ENCODE results near the gene ABHD12. TPM values are rescaled to one million over a fixed set of nuclear protein-coding genes. Genes with fewer than 3 reads are reported as not detected.

The ABHD12 gene
- total RNA-seq, 1 donor from 2014 or later: 49.4 TPM

DNA sequence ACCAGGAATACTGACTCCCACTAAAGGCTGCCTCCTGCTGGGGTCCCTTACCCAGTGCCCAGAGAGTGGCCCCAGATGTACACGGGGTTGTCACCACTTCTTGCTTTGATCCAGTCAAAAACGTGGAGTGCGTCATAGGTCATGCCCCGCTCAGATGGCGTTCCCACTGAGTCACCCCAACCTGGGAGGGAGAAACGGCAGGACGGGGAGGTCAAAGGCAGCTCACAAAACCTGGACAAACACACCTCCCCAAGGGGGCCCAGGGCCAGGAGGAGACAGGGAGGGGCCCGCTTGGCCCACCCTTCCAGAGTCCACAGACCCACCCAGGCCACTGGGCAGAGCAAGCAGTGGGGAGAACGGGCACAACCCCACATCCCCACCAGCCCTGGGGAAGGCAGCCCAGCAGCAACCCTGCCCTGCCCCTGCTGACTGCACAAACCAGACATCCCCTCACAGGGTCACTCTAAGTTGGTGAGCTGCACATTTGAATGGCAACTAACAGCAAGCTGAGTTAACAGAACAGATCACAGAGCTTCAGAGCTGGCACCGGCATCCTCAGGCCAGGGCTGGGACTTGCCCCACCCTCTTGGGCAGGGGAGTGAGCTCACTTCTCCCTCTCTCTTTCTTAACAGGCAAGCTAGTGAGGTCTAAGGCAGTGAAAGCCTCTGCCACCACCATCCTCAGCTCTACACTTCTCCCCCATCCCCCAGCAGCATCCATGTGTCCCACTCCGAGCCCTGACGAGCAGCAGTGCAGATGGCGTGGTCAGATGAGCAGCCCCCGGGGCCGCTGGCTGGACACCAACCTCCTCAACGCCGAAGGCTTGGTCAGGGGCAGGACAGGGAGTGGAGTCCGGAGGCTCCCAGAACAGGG lies 81.0 kb downstream of the ABHD12 start:
- DNase-seq (ENCODE audit: extremely low read depth, low read depth, low spot score): no peak

- no peak for DNase-seq (ENCODE audit: extremely low read depth, low read depth, low spot score)
These were observed 81.8 kb downstream of the ABHD12 start for GRCh38 chr20:25308671-25309394.

GRCh38 chr20:25308083-25308491 lies 82.5 kb downstream of the ABHD12 start:
- DNase-seq (ENCODE audit: extremely low read depth, low read depth, low spot score): no peak

DNA sequence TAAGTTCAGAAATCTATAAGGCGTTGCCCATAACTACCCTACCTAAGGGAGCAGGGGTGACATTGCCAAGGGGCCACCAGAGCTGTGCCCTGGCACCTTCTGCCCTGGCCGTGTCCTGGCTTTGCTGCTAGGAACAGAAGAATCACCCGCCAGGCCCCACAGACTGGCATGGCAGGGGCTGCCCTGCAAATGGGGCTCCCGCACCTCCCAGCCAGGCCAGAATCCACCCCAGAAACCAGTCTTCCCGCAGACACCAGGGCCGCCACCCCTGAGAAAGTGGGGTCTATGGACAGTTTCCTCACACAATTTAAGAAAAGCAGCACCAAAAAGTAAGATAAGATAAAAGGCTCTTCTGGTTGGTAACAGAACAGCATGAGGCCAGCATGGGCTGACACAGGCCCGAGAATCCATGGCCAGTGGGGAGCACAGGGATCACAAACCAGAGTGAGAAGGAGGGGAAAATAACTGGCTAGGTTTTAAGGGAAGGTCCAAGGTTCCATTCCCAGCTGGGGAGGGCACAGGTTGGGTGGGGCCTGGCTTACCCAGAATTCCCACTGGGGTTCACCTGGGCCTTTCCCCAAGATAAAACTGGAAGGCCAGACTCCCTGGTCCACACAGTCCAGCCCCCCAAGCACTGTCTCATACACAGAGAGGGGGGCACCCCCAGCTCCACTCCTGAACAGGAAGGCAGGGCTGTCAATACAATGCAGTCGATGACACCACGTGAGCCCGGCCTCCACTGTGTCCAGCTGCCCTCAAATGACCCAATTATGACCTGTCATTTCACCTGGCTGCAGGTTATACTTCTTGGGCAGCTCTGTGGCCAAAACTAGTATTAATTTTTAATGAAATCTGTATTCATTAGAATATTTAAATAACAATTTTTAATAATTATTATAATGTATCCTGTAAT lies 83.4 kb downstream of the ABHD12 start:
- DNase-seq (ENCODE audit: extremely low read depth, low read depth, low spot score): no peak

GRCh38 chr20:25304025-25304549 lies 86.5 kb downstream of the ABHD12 start:
- DNase-seq (ENCODE audit: extremely low read depth, low read depth, low spot score): no peak

GRCh38 chr20:25303292-25304024 lies 87.2 kb downstream of the ABHD12 start:
- DNase-seq (ENCODE audit: extremely low read depth, low read depth, low spot score): no peak

- DNase-seq (ENCODE audit: extremely low read depth, low read depth, low spot score): no peak
These were observed 88.0 kb downstream of the ABHD12 start for GRCh38 chr20:25302596-25302995.

DNA sequence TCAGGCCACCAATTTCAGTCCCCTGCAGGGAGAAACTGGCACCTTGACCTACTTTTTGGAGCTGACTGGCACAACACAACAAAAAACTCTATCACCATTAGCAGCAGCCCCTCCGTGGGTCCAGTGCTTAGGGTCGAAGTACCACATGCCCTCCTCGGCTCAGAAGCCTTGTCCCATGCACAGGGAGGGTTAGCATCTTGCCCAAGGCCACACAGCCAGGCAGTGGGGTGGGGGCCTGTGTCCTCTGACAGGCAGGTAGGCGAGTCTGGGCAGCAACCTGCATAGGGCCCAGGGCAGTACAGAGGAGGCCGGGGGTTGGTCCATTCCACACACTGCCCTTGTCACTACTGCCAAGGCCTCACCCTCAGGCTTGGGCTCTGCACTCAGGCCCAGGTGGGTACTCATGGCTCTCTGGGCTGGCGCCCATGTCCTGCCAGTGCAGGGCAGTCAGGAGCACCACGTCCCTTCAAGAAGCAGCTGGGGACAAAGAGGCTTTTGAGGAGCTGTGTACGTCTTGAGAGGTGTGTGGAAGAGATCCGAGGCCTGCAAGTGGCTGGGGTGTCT lies 89.2 kb downstream of the ABHD12 start:
- no peak for DNase-seq (ENCODE audit: extremely low read depth, low read depth, low spot score)

DNA sequence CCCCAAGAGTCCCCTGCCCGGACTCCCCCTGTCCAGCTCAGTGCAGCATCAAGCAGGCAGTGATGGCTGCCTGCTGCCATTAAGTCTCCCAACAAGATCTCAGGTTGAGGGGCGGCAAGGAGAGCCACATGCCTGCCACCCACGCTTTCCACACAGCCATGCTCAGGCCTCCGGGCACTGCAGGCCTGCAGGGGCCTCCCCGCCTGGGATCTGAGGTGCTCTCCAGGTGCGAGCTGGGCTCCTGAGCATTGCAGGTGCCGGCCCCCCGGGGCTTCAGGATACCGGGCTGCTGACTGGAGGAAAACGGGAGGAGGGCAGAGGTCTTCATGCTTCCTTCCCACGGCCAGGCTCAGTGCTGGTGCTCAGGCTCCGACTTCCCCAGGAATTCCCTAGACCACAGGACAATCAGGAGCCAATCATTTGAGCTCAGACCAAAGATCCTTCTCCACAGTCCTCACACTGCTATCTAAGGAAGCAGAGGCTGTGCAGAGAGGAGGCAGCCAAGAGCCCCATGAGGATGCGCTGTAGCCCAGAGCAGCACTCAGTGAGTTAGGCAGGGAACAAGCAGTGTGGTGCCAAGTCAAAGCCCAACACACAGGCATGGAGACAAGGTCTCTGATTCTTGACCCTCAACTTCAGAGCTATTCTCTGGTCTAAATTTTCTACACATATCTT lies 90.0 kb downstream of the ABHD12 start:
- no peak for DNase-seq (ENCODE audit: extremely low read depth, low read depth, low spot score)

DNA sequence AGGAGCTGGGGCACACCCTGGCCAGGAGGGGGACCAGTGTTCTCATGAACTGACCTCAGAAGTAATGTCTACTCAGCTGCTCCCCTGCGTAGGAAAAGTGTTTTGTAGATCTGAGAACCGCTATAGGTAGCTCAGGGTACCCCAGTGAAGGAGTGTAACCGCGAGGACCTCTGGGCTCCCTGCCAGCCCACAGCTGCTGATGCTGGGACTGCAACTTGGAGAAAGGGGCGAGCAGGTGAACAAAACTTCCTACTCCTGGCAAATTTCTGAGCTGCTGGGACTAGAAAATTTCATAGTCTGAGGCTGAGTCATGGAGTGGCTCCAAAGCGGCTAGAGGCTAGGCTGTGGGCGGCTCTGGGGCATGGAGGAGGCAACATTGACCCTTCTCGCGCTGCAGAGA lies 90.8 kb downstream of the ABHD12 start:
- no peak for DNase-seq (ENCODE audit: extremely low read depth, low read depth, low spot score)

- DNase-seq (ENCODE audit: extremely low read depth, low read depth, low spot score): no peak
These were observed 93.3 kb downstream of the ABHD12 start for GRCh38 chr20:25297141-25297905.

GRCh38 chr20:25296094-25297093 lies 94.2 kb downstream of the ABHD12 start:
- no peak for DNase-seq (ENCODE audit: extremely low read depth, low read depth, low spot score)

DNA sequence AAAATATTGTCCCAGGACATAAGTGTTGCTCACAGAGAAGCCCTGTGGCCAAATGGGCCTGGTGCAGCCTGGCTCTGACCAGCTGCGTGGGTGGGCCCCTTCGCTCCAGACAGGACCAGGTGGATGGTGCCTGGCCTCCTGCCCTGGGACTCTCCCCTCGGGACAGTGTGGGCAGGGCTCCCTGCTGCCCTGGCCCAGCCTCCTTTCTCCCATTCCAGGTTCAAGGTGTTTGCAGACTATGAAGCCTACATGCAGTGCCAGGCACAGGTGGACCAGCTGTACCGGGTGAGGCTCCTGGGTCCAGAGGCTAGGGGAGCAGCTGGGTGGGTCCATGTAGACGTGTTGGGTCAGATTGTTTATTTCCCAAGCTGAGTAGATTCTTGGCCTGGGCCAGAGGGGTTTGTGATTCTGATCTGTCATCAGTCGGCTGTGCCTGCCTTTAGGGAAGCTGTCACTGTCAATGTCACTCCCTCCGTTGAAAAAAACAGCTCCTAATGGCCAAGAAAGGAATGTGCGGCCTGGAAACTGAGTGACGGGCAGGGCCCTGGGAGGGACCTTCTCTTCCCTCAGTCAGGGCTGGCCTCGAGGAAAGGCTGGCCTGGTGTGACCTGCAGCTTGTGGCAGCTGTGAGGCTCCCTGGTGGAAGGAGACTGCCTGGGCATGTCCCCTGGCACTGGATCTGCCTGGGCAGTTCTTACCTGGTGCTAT lies 95.1 kb downstream of the ABHD12 start:
- DNase-seq (ENCODE audit: extremely low read depth, low read depth, low spot score): no peak

DNA sequence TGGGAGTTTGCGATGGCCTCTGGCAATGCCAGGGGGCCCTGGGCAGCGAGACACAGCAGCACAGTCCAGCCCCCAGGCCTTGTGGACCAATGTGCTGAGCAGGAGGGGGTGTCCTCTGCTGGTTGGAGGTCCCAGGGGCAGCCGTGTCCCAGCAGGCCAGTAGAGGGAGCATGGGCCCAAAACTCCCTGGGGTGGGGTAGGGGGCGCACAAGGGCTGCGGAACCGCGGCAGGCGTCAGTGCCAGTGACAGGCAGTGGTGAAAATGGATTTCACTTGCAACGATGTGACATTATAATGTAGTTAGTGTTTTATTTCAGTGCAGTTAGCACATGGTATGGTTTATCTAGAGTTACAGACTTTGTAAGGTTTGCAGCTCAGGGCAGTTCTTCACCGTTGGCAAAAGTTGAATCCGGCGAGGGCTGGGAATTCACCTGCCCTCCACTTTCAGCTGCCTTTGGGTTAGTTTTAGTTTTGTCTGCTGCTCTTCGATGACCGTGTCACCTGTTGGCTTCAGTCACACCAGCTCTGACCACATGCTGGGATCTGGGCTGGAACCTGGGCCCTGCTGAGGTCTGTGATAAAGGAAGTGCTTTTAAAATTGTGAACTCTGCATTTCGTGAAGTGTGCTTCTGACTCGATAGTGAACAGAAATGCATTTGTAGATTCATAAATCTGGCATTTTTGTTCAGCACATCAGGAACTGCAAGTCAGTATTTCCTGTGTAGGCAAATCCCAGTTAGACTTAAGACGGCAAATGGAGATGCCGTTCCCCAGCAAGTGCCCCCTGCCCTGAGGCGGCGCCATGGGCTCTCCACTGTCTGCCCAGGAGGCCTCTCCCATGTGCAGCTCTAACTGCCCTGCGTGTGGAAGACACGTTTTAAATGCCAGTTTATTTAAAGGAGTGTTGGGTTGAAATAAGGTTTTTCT lies 95.9 kb downstream of the ABHD12 start:
- no peak for DNase-seq (ENCODE audit: extremely low read depth, low read depth, low spot score)

DNA sequence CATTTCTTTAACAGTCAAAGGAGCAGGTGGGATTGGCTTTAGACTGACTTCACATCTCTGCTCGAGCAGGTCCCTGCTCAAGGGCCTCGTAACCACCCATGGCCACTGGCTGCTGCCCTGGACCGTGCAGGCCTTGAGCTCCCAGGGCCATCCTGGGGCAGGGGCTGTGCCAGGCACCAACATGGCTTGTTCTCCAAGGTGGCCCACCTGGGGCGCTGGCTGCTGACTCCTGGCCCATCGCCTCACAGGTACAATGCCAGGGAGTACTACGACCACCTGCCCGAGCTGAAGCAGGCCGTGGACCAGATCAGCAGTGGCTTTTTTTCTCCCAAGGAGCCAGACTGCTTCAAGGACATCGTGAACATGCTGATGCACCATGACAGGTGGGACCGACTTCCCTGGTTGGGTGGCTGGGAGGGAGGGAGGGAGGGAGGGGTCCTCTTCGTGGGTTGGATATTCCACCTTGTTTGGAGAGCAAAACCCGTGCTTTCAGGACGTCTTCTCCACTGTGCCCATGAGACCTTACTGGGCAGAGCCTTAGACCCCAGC lies 96.7 kb downstream of the ABHD12 start:
- no peak for DNase-seq (ENCODE audit: extremely low read depth, low read depth, low spot score)
